Memory B cell (primary cell): ENCODE measurements around the gene SDHD.

ENCODE experiments used
- ATAC-seq: fragments of 150-1000 bp; cut with Tn5 transposase; 2 replicates; pipeline ENCODE4 v1.10.0; 2021; ENCODE audit warnings: low read depth, mild to moderate bottlenecking, moderate library complexity
- DNase-seq, 2 donors: peaks; one replicate each; pipeline ENCODE4 v3.0.0; 2022; ENCODE audit warnings: low spot score in 2 of 2
- H3K27ac Mint-ChIP-seq: one replicate; pipeline ENCODE4 v1.8.0; 2022; ENCODE audit warnings: mild to moderate bottlenecking, moderate library complexity, mixed read lengths
- H3K27me3 Mint-ChIP-seq: one replicate; pipeline ENCODE4 v1.8.0; 2022; ENCODE audit warnings: mixed read lengths
- H3K36me3 Mint-ChIP-seq: one replicate; pipeline ENCODE4 v1.8.0; 2022; ENCODE audit warnings: mild to moderate bottlenecking, mixed read lengths
- H3K4me1 Mint-ChIP-seq: one replicate; pipeline ENCODE4 v1.8.0; 2022; ENCODE audit warnings: mixed read lengths
- H3K4me3 Mint-ChIP-seq: one replicate; pipeline ENCODE4 v1.8.0; 2022; ENCODE audit warnings: mild to moderate bottlenecking, moderate library complexity, mixed read lengths
- H3K9me3 Mint-ChIP-seq: one replicate; pipeline ENCODE4 v1.8.0; 2022; ENCODE audit warnings: mixed read lengths

Gene SDHD

GRCh38 chr11:112123129-112123528 is 36.5 kb downstream of the SDHD start:
- DNase-seq: no peak
- Mint-ChIP-seq H3K36me3 (peaks cover 3% of the 10 kb centered on the region), H3K27ac (no peak overlapping the region), H3K4me1 (peaks cover 7% of the 10 kb centered on the region), H3K9me3 (no peaks in the 10 kb centered on the region), H3K4me3 (no peak overlapping the region), H3K27me3 (no peaks in the 10 kb centered on the region)
- no peak for ATAC-seq

- ATAC-seq (no peak), DNase-seq (no peak)
- no peak overlapping the region for H3K27ac Mint-ChIP-seq
- no peaks in the 10 kb centered on the region for H3K27me3 Mint-ChIP-seq
- H3K4me3 Mint-ChIP-seq: no peak overlapping the region
- H3K4me1 Mint-ChIP-seq: no peaks in the 10 kb centered on the region
- no peaks in the 10 kb centered on the region for H3K9me3 Mint-ChIP-seq
- H3K36me3 Mint-ChIP-seq: peaks cover 5% of the 10 kb centered on the region
Observed at GRCh38 chr11:112127056-112127455, 40.4 kb downstream of the SDHD start.

GRCh38 chr11:112128483-112129121 is 41.9 kb downstream of the SDHD start:
- H3K27ac Mint-ChIP-seq: no peak overlapping the region
- H3K4me1 Mint-ChIP-seq: no peaks in the 10 kb centered on the region
- DNase-seq (no peak), ATAC-seq (no peak)
- no peaks in the 10 kb centered on the region for H3K27me3 Mint-ChIP-seq
- no peaks in the 10 kb centered on the region for H3K9me3 Mint-ChIP-seq
- H3K36me3 Mint-ChIP-seq: peaks cover 5% of the 10 kb centered on the region
- H3K4me3 Mint-ChIP-seq: no peak overlapping the region

GRCh38 chr11:112129656-112130055 is 43.0 kb downstream of the SDHD start:
- H3K4me1 Mint-ChIP-seq: no peaks in the 10 kb centered on the region
- no peak overlapping the region for H3K4me3 Mint-ChIP-seq
- H3K36me3 Mint-ChIP-seq: peaks cover 8% of the 10 kb centered on the region
- DNase-seq (no peak), ATAC-seq (no peak)
- H3K27me3 Mint-ChIP-seq: no peaks in the 10 kb centered on the region
- H3K9me3 Mint-ChIP-seq: no peaks in the 10 kb centered on the region
- no peak overlapping the region for H3K27ac Mint-ChIP-seq

GRCh38 chr11:112132737-112133136 is 46.1 kb downstream of the SDHD start:
- Mint-ChIP-seq H3K27me3 (no peaks in the 10 kb centered on the region), H3K27ac (no peak overlapping the region), H3K4me3 (no peak overlapping the region), H3K4me1 (no peaks in the 10 kb centered on the region), H3K9me3 (no peaks in the 10 kb centered on the region), H3K36me3 (peaks cover 9% of the 10 kb centered on the region)
- ATAC-seq (no peak), DNase-seq (no peak)

GRCh38 chr11:112134473-112134872 is 47.8 kb downstream of the SDHD start:
- no peak for DNase-seq
- Mint-ChIP-seq H3K36me3 (peaks cover 9% of the 10 kb centered on the region), H3K9me3 (no peaks in the 10 kb centered on the region), H3K4me3 (no peak overlapping the region), H3K4me1 (no peaks in the 10 kb centered on the region), H3K27ac (no peak overlapping the region), H3K27me3 (no peaks in the 10 kb centered on the region)
- no peak for ATAC-seq

- H3K27ac Mint-ChIP-seq: no peak overlapping the region
- ATAC-seq: no peak
- H3K4me3 Mint-ChIP-seq: no peak overlapping the region
- no peak for DNase-seq
- peaks cover 10% of the 10 kb centered on the region for H3K36me3 Mint-ChIP-seq
- H3K9me3 Mint-ChIP-seq: peaks cover 3% of the 10 kb centered on the region
- H3K4me1 Mint-ChIP-seq: no peaks in the 10 kb centered on the region
- H3K27me3 Mint-ChIP-seq: no peaks in the 10 kb centered on the region
Observed at GRCh38 chr11:112143597-112143996, 56.9 kb downstream of the SDHD start.
